Measurements from ENCODE around the gene MYRFL.

GRCh38 chr12:69888901-69889300 is 63.9 kb downstream of the MYRFL start:
- no peak for TF ChIP-seq CTCF (IDR thresholded peaks at IDR 0.05)
- TF ChIP-seq POLR2A (IDR thresholded peaks at IDR 0.05) = no peak

Data from upper lobe of left lung (tissue), 4 donors.